GM23338 (cell line): ENCODE measurements around the gene HSD17B2. TPM values are rescaled to one million over a fixed set of nuclear protein-coding genes. Genes with fewer than 3 reads are reported as not detected.

Experiments
- ATAC-seq: fragments of 200-7000 bp; cut with Tn5 transposase; 3 replicates; pipeline ENCODE4 v1.9.1; 2020
- DNase-seq: peaks from one replicate; pipeline ENCODE4 v3.0.0-alpha.2; 2015; ENCODE audit warnings: low spot score
- H2AFZ ChIP-seq: fragments of 200-600 bp; sonication (generic); 2 replicates; pipeline ENCODE4 v1.8.0; 2016; ENCODE audit warnings: antibody characterized with exemption, mild to moderate bottlenecking, moderate library complexity
- H3F3A ChIP-seq: fragments of 200-600 bp; sonication (generic); replicated peaks from 2 replicates; pipeline ENCODE4 v1.8.0; 2017; ENCODE audit warnings: antibody characterized with exemption, mixed run types, low read depth
- H3K27ac ChIP-seq: fragments of 200-600 bp; sonication (generic); 2 replicates; pipeline ENCODE4 v1.6.1; 2016; ENCODE audit warnings: low read depth
- H3K27me3 ChIP-seq: fragments of 200-600 bp; sonication (generic); 2 replicates; pipeline ENCODE4 v1.8.0; 2016; ENCODE audit warnings: mild to moderate bottlenecking, mixed run types, moderate library complexity; ENCODE audit not compliant: insufficient read depth
- H3K36me3 ChIP-seq: fragments of 200-600 bp; sonication (generic); 2 replicates; pipeline ENCODE4 v1.8.0; 2016; ENCODE audit warnings: mild to moderate bottlenecking; ENCODE audit not compliant: insufficient read depth
- H3K4me1 ChIP-seq: fragments of 200-600 bp; sonication (generic); 2 replicates; pipeline ENCODE4 v1.8.0; 2016; ENCODE audit warnings: mild to moderate bottlenecking, moderate library complexity; ENCODE audit not compliant: insufficient read depth
- H3K4me2 ChIP-seq: fragments of 200-600 bp; sonication (generic); 2 replicates; pipeline ENCODE4 v1.7.1; 2017; ENCODE audit warnings: mixed run types
- H3K4me3 ChIP-seq: fragments of 200-600 bp; sonication (generic); 2 replicates; pipeline ENCODE4 v1.6.1; 2016; ENCODE audit warnings: mixed run types
- H3K79me2 ChIP-seq: fragments of 200-600 bp; sonication (generic); replicated peaks from 2 replicates; pipeline ENCODE4 v1.8.0; 2017; ENCODE audit warnings: mild to moderate bottlenecking; ENCODE audit not compliant: insufficient read depth
- H3K9me2 ChIP-seq: fragments of 200-600 bp; sonication (generic); 2 replicates; pipeline ENCODE4 v1.8.0; 2017; ENCODE audit not compliant: insufficient read depth
- H4K20me1 ChIP-seq: fragments of 200-600 bp; sonication (generic); replicated peaks from 2 replicates; pipeline ENCODE4 v1.8.0; 2017; ENCODE audit warnings: mild to moderate bottlenecking; ENCODE audit not compliant: insufficient read depth
- H3K27ac Mint-ChIP-seq: 2 replicates; pipeline ENCODE4 v1.8.0; 2020; ENCODE audit warnings: inconsistent platforms, mild to moderate bottlenecking, moderate library complexity, mixed read lengths
- H3K27me3 Mint-ChIP-seq: 3 replicates; pipeline ENCODE4 v1.8.0; 2022; ENCODE audit warnings: low read depth, mild to moderate bottlenecking, moderate library complexity, mixed read lengths, inconsistent platforms; ENCODE audit not compliant: insufficient read depth, poor library complexity
- H3K36me3 Mint-ChIP-seq: 3 replicates; pipeline ENCODE4 v1.8.0; 2021; ENCODE audit warnings: low read depth, mild to moderate bottlenecking, inconsistent platforms, moderate library complexity, mixed read lengths
- H3K4me1 Mint-ChIP-seq: 3 replicates; pipeline ENCODE4 v1.8.0; 2020; ENCODE audit warnings: mild to moderate bottlenecking, inconsistent platforms, mixed read lengths
- H3K4me3 Mint-ChIP-seq: 3 replicates; pipeline ENCODE4 v1.8.0; 2021; ENCODE audit warnings: moderate library complexity, mild to moderate bottlenecking, inconsistent platforms, mixed read lengths
- H3K9me3 Mint-ChIP-seq: 3 replicates; pipeline ENCODE4 v1.8.0; 2020; ENCODE audit warnings: moderate library complexity, mild to moderate bottlenecking, inconsistent platforms, mixed read lengths
- EZH2phosphoT487 ChIP-seq: fragments of 200-600 bp; sonication (generic); IDR thresholded peaks from one replicate; pipeline ENCODE4 v1.8.1; 2018; ENCODE audit warnings: antibody characterized with exemption; ENCODE audit not compliant: unreplicated experiment
- JUNB ChIP-seq: IDR thresholded peaks from one replicate; pipeline ENCODE4 v1.6.1; 2016; ENCODE audit warnings: antibody characterized with exemption; ENCODE audit not compliant: unreplicated experiment
- NANOG ChIP-seq: IDR thresholded peaks from 2 replicates; pipeline ENCODE4 v1.6.1; 2016; ENCODE audit warnings: antibody characterized with exemption, borderline replicate concordance
- STAT1 ChIP-seq: IDR thresholded peaks from one replicate; pipeline ENCODE4 v1.6.1; 2016; ENCODE audit warnings: antibody characterized with exemption; ENCODE audit not compliant: unreplicated experiment
- polyA plus RNA-seq: library from polyadenylated mRNA; unstranded; fragments of >200 nt; fragmentation: Nextera tagmentation; extraction: Ambion mirVana; gene quantifications from 2 replicates; pipeline ENCODE4 v1.2.1, GENCODE V29; 2016
- total RNA-seq: library from RNA; depleted of rRNA; stranded (reverse); fragments of >200 nt; shearing (Covaris generic); gene quantifications from 2 replicates; pipeline ENCODE4 v1.2.3, GENCODE V29; 2014
- TF ChIP-seq, protein P1 (sequence below): fragments of 250-450 bp; sonication (Bioruptor Pico); IDR thresholded peaks from 2 replicates; pipeline ENCODE4 v1.5.0; 2020; ENCODE audit warnings: mild to moderate bottlenecking, moderate library complexity
- TF ChIP-seq, protein P2 (sequence below): IDR thresholded peaks from one replicate; pipeline ENCODE4 v1.6.1; 2018; ENCODE audit warnings: antibody characterized with exemption; ENCODE audit not compliant: unreplicated experiment
- TF ChIP-seq, protein P3 (sequence below): IDR thresholded peaks from 2 replicates; pipeline ENCODE4 v1.6.1; 2016; ENCODE audit warnings: antibody characterized with exemption

Gene HSD17B2
- total and polyA plus RNA-seq, 2 experiments from 2014 or later: 0.29 TPM; not detected in 1

DNA sequence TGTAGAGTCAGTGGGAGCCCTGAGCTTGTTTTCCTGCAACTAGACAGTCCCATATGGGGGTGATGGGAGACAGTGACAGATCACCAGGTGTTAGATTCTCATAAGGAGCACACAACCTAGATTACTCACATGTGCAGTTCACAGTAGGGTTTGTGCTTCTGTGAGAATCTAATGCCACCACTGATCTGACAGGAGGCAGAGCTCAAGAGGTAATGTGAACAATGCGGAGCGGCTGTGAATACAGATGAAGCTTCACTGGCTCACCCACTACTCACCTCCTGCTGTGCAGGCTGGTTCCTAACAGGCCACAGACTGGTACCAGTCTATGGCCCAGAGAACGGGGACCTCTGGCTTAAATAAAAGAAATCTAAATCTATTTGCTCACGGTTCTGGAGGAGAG is 10.2 kb upstream of the HSD17B2 start:
- Histone ChIP-seq H3F3A (no peaks in the 10 kb centered on the region), H3K4me3 (no peak overlapping the region), H3K9me2 (0 out of 2 replicates have a peak, but pooled peaks cover 2% of the 10 kb centered on the region), H4K20me1 (no peaks in the 10 kb centered on the region), H3K36me3 (no peaks in the 10 kb centered on the region), H3K4me1 (no peaks in the 10 kb centered on the region), H3K27ac (no peak overlapping the region), H3K27me3 (no peaks in the 10 kb centered on the region), H2AFZ (no peak overlapping the region), H3K79me2 (no peaks in the 10 kb centered on the region), H3K4me2 (no peak overlapping the region)
- no peak for TF ChIP-seq EZH2phosphoT487
- H3K27ac Mint-ChIP-seq: no peak overlapping the region
- no peaks in the 10 kb centered on the region for H3K4me1 Mint-ChIP-seq
- ATAC-seq (no peak), DNase-seq (no peak)
- H3K27me3 Mint-ChIP-seq: peaks cover 2% of the 10 kb centered on the region
- no peaks in the 10 kb centered on the region for H3K36me3 Mint-ChIP-seq
- H3K9me3 Mint-ChIP-seq: no peaks in the 10 kb centered on the region
- H3K4me3 Mint-ChIP-seq: no peak overlapping the region

DNA sequence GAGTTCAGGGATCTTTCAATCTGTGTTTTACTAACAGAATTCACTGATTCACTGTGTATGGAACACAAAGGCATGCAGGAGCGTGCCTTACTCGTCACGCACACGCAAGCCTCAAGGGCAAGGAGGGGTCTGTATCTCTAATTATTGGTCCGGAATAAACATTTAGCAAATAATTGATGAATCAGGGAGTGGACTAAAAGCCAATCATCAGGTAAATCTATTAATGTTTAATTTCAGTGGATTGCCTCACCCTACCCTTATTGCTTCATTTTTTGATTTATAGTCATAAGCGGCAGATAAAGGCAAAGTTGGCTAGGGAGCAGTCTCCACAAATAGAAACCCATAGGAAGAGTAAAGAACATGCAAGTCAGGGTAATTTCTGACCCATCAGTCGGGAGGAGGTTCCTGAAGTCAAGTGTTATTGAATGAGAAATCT is 7.4 kb upstream of the HSD17B2 start:
- Histone ChIP-seq H4K20me1 (no peaks in the 10 kb centered on the region), H3K79me2 (no peaks in the 10 kb centered on the region), H3K9me2 (0 out of 2 replicates have a peak, but pooled peaks cover 2% of the 10 kb centered on the region), H3K4me1 (no peaks in the 10 kb centered on the region), H3K27me3 (no peaks in the 10 kb centered on the region), H2AFZ (no peak overlapping the region), H3K27ac (no peak overlapping the region), H3K4me2 (no peak overlapping the region), H3K36me3 (no peaks in the 10 kb centered on the region), H3F3A (no peaks in the 10 kb centered on the region), H3K4me3 (no peak overlapping the region)
- Mint-ChIP-seq H3K9me3 (no peaks in the 10 kb centered on the region), H3K36me3 (no peaks in the 10 kb centered on the region), H3K27ac (no peak overlapping the region), H3K27me3 (peaks cover 2% of the 10 kb centered on the region), H3K4me3 (no peak overlapping the region), H3K4me1 (no peaks in the 10 kb centered on the region)
- ATAC-seq: no peak
- TF ChIP-seq, protein P1, sequence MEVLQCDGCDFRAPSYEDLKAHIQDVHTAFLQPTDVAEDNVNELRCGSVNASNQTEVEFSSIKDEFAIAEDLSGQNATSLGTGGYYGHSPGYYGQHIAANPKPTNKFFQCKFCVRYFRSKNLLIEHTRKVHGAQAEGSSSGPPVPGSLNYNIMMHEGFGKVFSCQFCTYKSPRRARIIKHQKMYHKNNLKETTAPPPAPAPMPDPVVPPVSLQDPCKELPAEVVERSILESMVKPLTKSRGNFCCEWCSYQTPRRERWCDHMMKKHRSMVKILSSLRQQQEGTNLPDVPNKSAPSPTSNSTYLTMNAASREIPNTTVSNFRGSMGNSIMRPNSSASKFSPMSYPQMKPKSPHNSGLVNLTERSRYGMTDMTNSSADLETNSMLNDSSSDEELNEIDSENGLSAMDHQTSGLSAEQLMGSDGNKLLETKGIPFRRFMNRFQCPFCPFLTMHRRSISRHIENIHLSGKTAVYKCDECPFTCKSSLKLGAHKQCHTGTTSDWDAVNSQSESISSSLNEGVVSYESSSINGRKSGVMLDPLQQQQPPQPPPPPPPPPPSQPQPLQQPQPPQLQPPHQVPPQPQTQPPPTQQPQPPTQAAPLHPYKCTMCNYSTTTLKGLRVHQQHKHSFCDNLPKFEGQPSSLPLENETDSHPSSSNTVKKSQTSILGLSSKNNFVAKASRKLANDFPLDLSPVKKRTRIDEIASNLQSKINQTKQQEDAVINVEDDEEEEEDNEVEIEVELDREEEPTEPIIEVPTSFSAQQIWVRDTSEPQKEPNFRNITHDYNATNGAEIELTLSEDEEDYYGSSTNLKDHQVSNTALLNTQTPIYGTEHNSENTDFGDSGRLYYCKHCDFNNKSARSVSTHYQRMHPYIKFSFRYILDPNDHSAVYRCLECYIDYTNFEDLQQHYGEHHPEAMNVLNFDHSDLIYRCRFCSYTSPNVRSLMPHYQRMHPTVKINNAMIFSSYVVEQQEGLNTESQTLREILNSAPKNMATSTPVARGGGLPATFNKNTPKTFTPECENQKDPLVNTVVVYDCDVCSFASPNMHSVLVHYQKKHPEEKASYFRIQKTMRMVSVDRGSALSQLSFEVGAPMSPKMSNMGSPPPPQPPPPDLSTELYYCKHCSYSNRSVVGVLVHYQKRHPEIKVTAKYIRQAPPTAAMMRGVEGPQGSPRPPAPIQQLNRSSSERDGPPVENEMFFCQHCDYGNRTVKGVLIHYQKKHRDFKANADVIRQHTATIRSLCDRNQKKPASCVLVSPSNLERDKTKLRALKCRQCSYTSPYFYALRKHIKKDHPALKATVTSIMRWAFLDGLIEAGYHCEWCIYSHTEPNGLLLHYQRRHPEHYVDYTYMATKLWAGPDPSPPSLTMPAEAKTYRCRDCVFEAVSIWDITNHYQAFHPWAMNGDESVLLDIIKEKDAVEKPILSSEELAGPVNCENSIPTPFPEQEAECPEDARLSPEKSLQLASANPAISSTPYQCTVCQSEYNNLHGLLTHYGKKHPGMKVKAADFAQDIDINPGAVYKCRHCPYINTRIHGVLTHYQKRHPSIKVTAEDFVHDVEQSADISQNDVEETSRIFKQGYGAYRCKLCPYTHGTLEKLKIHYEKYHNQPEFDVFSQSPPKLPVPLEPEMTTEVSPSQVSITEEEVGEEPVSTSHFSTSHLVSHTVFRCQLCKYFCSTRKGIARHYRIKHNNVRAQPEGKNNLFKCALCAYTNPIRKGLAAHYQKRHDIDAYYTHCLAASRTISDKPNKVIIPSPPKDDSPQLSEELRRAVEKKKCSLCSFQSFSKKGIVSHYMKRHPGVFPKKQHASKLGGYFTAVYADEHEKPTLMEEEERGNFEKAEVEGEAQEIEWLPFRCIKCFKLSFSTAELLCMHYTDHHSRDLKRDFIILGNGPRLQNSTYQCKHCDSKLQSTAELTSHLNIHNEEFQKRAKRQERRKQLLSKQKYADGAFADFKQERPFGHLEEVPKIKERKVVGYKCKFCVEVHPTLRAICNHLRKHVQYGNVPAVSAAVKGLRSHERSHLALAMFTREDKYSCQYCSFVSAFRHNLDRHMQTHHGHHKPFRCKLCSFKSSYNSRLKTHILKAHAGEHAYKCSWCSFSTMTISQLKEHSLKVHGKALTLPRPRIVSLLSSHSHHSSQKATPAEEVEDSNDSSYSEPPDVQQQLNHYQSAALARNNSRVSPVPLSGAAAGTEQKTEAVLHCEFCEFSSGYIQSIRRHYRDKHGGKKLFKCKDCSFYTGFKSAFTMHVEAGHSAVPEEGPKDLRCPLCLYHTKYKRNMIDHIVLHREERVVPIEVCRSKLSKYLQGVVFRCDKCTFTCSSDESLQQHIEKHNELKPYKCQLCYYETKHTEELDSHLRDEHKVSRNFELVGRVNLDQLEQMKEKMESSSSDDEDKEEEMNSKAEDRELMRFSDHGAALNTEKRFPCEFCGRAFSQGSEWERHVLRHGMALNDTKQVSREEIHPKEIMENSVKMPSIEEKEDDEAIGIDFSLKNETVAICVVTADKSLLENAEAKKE (CRISPR knock-in tag): no peak
- TF ChIP-seq, protein P2, sequence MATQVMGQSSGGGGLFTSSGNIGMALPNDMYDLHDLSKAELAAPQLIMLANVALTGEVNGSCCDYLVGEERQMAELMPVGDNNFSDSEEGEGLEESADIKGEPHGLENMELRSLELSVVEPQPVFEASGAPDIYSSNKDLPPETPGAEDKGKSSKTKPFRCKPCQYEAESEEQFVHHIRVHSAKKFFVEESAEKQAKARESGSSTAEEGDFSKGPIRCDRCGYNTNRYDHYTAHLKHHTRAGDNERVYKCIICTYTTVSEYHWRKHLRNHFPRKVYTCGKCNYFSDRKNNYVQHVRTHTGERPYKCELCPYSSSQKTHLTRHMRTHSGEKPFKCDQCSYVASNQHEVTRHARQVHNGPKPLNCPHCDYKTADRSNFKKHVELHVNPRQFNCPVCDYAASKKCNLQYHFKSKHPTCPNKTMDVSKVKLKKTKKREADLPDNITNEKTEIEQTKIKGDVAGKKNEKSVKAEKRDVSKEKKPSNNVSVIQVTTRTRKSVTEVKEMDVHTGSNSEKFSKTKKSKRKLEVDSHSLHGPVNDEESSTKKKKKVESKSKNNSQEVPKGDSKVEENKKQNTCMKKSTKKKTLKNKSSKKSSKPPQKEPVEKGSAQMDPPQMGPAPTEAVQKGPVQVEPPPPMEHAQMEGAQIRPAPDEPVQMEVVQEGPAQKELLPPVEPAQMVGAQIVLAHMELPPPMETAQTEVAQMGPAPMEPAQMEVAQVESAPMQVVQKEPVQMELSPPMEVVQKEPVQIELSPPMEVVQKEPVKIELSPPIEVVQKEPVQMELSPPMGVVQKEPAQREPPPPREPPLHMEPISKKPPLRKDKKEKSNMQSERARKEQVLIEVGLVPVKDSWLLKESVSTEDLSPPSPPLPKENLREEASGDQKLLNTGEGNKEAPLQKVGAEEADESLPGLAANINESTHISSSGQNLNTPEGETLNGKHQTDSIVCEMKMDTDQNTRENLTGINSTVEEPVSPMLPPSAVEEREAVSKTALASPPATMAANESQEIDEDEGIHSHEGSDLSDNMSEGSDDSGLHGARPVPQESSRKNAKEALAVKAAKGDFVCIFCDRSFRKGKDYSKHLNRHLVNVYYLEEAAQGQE: no peak
- no peak for TF ChIP-seq STAT1
- TF ChIP-seq JUNB: no peak
- TF ChIP-seq, protein P3, sequence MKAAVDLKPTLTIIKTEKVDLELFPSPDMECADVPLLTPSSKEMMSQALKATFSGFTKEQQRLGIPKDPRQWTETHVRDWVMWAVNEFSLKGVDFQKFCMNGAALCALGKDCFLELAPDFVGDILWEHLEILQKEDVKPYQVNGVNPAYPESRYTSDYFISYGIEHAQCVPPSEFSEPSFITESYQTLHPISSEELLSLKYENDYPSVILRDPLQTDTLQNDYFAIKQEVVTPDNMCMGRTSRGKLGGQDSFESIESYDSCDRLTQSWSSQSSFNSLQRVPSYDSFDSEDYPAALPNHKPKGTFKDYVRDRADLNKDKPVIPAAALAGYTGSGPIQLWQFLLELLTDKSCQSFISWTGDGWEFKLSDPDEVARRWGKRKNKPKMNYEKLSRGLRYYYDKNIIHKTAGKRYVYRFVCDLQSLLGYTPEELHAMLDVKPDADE: no peak
- TF ChIP-seq NANOG: no peak
- no peak for DNase-seq
